SK-N-SH treated with all-trans-retinoic acid at 6 μM for 48 hours (cell line): Measurements from ENCODE around the gene OPN4.

Source experiments
- ATAC-seq: fragments of 200-7000 bp; cut with Tn5 transposase; 3 replicates; pipeline ENCODE4 v1.9.1; 2020; ENCODE audit warnings: mild to moderate bottlenecking, moderate library complexity
- ARNTL ChIP-seq: fragments of 450-650 bp; formaldehyde crosslinking; IDR thresholded peaks from 2 replicates; pipeline ENCODE4 v1.5.0; 2020; ENCODE audit warnings: low read depth, mild to moderate bottlenecking, moderate library complexity, borderline replicate concordance
- BACH2 ChIP-seq: fragments of 250-450 bp; sonication (Bioruptor Pico); IDR thresholded peaks from 2 replicates; pipeline ENCODE4 v1.9.0; 2021; ENCODE audit warnings: mild to moderate bottlenecking, borderline replicate concordance
- CSDC2 ChIP-seq: fragments of 250-450 bp; sonication (Bioruptor Pico); IDR thresholded peaks from 2 replicates; pipeline ENCODE4 v1.5.0; 2020; ENCODE audit warnings: mild to moderate bottlenecking, moderate library complexity
- ESRRG ChIP-seq: fragments of 250-450 bp; sonication (Bioruptor Pico); IDR thresholded peaks from 2 replicates; pipeline ENCODE4 v1.6.1; 2021; ENCODE audit warnings: mild to moderate bottlenecking
- GLIS3 ChIP-seq: fragments of 250-450 bp; sonication (Bioruptor Pico); IDR thresholded peaks from 2 replicates; pipeline ENCODE4 v1.5.0; 2020; ENCODE audit warnings: mild to moderate bottlenecking, moderate library complexity
- ISL1 ChIP-seq: fragments of 250-450 bp; sonication (Bioruptor Pico); IDR thresholded peaks from 2 replicates; pipeline ENCODE4 v2.1.2; 2022; ENCODE audit warnings: mild to moderate bottlenecking, moderate library complexity
- OSR1 ChIP-seq: fragments of 250-450 bp; sonication (Bioruptor Pico); IDR thresholded peaks from 2 replicates; pipeline ENCODE4 v1.8.0; 2022; ENCODE audit warnings: moderate library complexity, mild to moderate bottlenecking, inconsistent platforms
- PPARA ChIP-seq: fragments of 250-450 bp; sonication (Bioruptor Pico); IDR thresholded peaks from 2 replicates; pipeline ENCODE4 v1.5.0; 2020; ENCODE audit warnings: mild to moderate bottlenecking, borderline replicate concordance
- RARB ChIP-seq: fragments of 250-450 bp; sonication (Bioruptor Pico); IDR thresholded peaks from 2 replicates; pipeline ENCODE4 v1.8.0; 2021; ENCODE audit warnings: mild to moderate bottlenecking, moderate library complexity
- SNAI2 ChIP-seq: fragments of 250-450 bp; sonication (Bioruptor Pico); IDR thresholded peaks from 2 replicates; pipeline ENCODE4 v1.5.0; 2020; ENCODE audit warnings: mild to moderate bottlenecking, moderate library complexity
- TCF4 ChIP-seq: fragments of 250-450 bp; sonication (Bioruptor Pico); IDR thresholded peaks from 2 replicates; pipeline ENCODE4 v1.8.0; 2021; ENCODE audit warnings: mild to moderate bottlenecking, moderate library complexity, borderline replicate concordance
- TOX ChIP-seq: fragments of 250-450 bp; sonication (Bioruptor Pico); IDR thresholded peaks from 2 replicates; pipeline ENCODE4 v1.8.0; 2021; ENCODE audit warnings: mild to moderate bottlenecking, moderate library complexity, borderline replicate concordance
- ZC3H10 ChIP-seq: fragments of 250-450 bp; sonication (Bioruptor Pico); IDR thresholded peaks from 2 replicates; pipeline ENCODE4 v1.5.1; 2021; ENCODE audit warnings: mild to moderate bottlenecking, moderate library complexity
- ZFP3 ChIP-seq: fragments of 250-450 bp; sonication (Bioruptor Pico); IDR thresholded peaks from 2 replicates; pipeline ENCODE4 v1.5.0; 2020; ENCODE audit warnings: mild to moderate bottlenecking, moderate library complexity
- ZFP30 ChIP-seq: fragments of 450-650 bp; formaldehyde crosslinking; IDR thresholded peaks from 2 replicates; pipeline ENCODE4 v1.5.0; 2022; ENCODE audit warnings: mild to moderate bottlenecking, moderate library complexity
- ZNF565 ChIP-seq: fragments of 450-650 bp; formaldehyde crosslinking; conservative IDR thresholded peaks from 2 replicates; pipeline ENCODE4 v1.5.0; 2020; ENCODE audit warnings: low read depth, mild to moderate bottlenecking, moderate library complexity
- ZNF70 ChIP-seq: fragments of 450-650 bp; formaldehyde crosslinking; IDR thresholded peaks from 2 replicates; pipeline ENCODE4 v1.5.0; 2020; ENCODE audit warnings: mild to moderate bottlenecking, moderate library complexity
- ZNF8 ChIP-seq: fragments of 450-650 bp; formaldehyde crosslinking; IDR thresholded peaks from 2 replicates; pipeline ENCODE4 v1.5.0; 2020; ENCODE audit warnings: mild to moderate bottlenecking, moderate library complexity
- TF ChIP-seq, protein P1 (sequence below): fragments of 250-450 bp; sonication (Bioruptor Pico); IDR thresholded peaks from 2 replicates; pipeline ENCODE4 v1.5.1; 2021; ENCODE audit warnings: mild to moderate bottlenecking, moderate library complexity
- TF ChIP-seq, protein P2 (sequence below): fragments of 250-450 bp; sonication (Bioruptor Pico); IDR thresholded peaks from 2 replicates; pipeline ENCODE4 v1.5.1; 2020; ENCODE audit warnings: low read depth, mild to moderate bottlenecking, moderate library complexity
- TF ChIP-seq, protein P3 (sequence below): fragments of 250-450 bp; sonication (Bioruptor Pico); IDR thresholded peaks from 2 replicates; pipeline ENCODE4 v1.5.0; 2020; ENCODE audit warnings: mild to moderate bottlenecking, moderate library complexity
- TF ChIP-seq, protein P4 (sequence below): fragments of 250-450 bp; sonication (Bioruptor Pico); IDR thresholded peaks from 2 replicates; pipeline ENCODE4 v1.8.0; 2021; ENCODE audit warnings: low read depth, mild to moderate bottlenecking, moderate library complexity, borderline replicate concordance

Gene OPN4

DNA sequence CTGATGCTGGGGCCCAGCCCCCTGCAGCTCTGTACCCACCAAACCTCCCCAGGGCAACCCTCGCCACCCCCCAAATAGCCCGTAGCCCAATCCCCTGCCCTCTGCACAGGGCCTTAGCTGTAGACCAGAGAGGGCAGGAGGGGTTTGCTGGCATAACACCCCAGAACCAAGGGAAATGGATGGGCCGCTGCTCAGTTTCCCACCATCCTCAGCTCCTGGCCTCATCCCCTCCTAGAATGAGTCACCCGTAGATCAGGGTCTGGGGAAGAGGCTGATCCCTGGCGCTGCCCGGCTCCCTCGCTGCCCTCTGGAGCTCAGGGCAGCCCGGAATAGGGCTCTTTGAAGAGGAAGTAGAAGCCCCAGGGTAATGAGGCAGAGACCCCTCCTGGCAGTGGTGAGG, 45.2 kb downstream of the OPN4 start:
- TF ChIP-seq ZFP3 (CRISPR knock-in tag) (no peak), CSDC2 (CRISPR knock-in tag) (no peak), ZNF565 (no peak), ZNF70 (CRISPR knock-in tag) (no peak), ISL1 (no peak), ZC3H10 (CRISPR knock-in tag) (no peak), ARNTL (CRISPR knock-in tag) (no peak), PPARA (CRISPR knock-in tag) (no peak), TOX (CRISPR knock-in tag) (no peak), RARB (CRISPR knock-in tag) (no peak), ESRRG (CRISPR knock-in tag) (no peak), TCF4 (CRISPR knock-in tag) (no peak), BACH2 (no peak), OSR1 (CRISPR knock-in tag) (no peak), GLIS3 (CRISPR knock-in tag) (no peak), SNAI2 (no peak)
- ATAC-seq: no peak

DNA sequence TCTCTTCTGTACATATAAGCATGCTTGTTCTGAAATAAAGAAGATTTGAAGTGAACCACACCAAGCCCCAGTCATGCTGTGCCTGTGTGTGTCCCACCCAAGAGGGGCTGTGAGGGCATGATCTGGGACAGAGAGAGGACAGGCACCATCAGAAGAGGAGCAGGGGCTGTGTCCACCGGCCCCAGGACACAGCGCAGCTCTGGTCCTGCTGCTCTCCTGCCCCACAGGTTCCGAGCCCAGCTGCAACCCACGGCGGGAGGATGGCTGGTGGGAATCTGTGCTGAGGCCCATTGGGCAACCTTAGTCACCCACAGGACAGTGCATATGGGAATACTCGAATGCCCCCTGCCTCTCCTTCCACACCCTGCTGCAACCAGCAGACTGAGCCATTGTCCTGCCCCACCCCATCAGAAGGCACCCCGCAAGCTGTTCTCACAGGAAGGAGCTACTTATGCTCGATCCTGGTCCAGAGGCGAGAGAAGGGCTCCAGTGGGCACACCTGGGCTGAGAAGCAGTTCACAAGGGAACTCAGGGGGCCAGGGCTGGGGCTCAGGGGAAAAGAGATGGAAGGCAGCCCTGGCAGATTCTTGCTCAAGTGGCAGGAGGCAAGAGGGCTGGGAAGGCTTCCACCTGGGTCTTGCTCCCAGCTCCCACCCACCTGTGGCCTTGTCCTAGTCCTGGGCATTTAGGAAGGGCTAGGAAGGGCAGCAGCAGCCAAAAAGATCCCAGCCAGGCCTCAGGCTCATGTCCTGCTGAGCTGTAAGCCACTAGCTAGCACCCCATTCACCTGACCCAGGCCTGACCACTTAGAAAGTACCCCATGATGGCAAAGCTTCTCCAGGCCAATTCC, 45.9 kb downstream of the OPN4 start:
- TF ChIP-seq, protein P1, sequence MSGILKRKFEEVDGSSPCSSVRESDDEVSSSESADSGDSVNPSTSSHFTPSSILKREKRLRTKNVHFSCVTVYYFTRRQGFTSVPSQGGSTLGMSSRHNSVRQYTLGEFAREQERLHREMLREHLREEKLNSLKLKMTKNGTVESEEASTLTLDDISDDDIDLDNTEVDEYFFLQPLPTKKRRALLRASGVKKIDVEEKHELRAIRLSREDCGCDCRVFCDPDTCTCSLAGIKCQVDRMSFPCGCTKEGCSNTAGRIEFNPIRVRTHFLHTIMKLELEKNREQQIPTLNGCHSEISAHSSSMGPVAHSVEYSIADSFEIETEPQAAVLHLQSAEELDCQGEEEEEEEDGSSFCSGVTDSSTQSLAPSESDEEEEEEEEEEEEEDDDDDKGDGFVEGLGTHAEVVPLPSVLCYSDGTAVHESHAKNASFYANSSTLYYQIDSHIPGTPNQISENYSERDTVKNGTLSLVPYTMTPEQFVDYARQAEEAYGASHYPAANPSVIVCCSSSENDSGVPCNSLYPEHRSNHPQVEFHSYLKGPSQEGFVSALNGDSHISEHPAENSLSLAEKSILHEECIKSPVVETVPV (CRISPR knock-in tag): no peak
- TF ChIP-seq, protein P2, sequence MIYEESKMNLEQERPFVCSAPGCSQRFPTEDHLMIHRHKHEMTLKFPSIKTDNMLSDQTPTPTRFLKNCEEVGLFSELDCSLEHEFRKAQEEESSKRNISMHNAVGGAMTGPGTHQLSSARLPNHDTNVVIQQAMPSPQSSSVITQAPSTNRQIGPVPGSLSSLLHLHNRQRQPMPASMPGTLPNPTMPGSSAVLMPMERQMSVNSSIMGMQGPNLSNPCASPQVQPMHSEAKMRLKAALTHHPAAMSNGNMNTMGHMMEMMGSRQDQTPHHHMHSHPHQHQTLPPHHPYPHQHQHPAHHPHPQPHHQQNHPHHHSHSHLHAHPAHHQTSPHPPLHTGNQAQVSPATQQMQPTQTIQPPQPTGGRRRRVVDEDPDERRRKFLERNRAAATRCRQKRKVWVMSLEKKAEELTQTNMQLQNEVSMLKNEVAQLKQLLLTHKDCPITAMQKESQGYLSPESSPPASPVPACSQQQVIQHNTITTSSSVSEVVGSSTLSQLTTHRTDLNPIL (CRISPR knock-in tag): no peak
- TF ChIP-seq SNAI2 (no peak), ZNF565 (no peak), ESRRG (CRISPR knock-in tag) (no peak), OSR1 (CRISPR knock-in tag) (no peak), ZNF8 (CRISPR knock-in tag) (no peak), ZC3H10 (CRISPR knock-in tag) (no peak), BACH2 (no peak)
- TF ChIP-seq, protein P3, sequence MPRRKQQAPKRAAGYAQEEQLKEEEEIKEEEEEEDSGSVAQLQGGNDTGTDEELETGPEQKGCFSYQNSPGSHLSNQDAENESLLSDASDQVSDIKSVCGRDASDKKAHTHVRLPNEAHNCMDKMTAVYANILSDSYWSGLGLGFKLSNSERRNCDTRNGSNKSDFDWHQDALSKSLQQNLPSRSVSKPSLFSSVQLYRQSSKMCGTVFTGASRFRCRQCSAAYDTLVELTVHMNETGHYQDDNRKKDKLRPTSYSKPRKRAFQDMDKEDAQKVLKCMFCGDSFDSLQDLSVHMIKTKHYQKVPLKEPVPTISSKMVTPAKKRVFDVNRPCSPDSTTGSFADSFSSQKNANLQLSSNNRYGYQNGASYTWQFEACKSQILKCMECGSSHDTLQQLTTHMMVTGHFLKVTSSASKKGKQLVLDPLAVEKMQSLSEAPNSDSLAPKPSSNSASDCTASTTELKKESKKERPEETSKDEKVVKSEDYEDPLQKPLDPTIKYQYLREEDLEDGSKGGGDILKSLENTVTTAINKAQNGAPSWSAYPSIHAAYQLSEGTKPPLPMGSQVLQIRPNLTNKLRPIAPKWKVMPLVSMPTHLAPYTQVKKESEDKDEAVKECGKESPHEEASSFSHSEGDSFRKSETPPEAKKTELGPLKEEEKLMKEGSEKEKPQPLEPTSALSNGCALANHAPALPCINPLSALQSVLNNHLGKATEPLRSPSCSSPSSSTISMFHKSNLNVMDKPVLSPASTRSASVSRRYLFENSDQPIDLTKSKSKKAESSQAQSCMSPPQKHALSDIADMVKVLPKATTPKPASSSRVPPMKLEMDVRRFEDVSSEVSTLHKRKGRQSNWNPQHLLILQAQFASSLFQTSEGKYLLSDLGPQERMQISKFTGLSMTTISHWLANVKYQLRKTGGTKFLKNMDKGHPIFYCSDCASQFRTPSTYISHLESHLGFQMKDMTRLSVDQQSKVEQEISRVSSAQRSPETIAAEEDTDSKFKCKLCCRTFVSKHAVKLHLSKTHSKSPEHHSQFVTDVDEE (CRISPR knock-in tag): no peak
- ATAC-seq: no peak

DNA sequence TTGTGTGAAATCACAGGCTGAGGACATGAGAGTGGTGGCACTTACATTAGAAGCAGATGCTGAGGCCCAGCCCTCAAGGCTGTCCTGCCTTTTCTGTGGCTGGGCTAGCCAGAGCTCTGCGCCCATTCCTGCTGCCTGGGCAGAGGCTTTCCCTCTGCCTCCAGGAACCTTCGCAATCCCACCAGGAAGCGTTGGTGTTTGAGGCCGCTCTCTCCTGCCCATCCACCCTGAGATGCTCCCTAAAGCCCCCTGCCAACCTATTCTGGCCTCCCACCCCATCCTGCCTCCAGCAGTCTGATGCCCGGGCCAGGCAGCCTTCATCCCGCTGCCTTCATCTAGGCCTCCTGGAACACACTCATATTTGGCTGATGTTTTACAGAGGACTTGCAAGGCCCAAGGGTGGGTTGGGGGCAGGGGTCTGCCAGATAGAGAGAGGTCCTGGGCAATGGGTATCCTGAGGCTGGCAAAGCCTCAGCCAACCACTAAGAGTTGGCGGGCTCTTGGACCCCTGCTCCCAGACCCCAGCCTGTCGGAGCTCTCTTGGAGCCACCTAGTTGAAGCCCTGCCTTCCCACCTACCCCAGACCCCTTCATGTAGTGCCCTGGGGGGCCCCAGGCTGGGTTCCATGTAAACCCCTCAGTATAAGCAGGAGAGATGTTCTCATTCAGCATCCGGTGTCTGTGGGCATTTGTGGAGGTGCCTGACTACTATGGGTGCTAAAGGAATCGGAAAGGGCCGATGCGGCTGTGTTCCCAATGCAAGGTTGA, 46.7 kb downstream of the OPN4 start:
- TF ChIP-seq, protein P2 (CRISPR knock-in tag): no peak
- TF ChIP-seq, protein P4, sequence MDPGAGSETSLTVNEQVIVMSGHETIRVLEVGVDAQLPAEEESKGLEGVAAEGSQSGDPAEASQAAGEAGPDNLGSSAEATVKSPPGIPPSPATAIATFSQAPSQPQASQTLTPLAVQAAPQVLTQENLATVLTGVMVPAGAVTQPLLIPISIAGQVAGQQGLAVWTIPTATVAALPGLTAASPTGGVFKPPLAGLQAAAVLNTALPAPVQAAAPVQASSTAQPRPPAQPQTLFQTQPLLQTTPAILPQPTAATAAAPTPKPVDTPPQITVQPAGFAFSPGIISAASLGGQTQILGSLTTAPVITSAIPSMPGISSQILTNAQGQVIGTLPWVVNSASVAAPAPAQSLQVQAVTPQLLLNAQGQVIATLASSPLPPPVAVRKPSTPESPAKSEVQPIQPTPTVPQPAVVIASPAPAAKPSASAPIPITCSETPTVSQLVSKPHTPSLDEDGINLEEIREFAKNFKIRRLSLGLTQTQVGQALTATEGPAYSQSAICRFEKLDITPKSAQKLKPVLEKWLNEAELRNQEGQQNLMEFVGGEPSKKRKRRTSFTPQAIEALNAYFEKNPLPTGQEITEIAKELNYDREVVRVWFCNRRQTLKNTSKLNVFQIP (CRISPR knock-in tag): no peak
- TF ChIP-seq ISL1 (no peak), GLIS3 (CRISPR knock-in tag) (no peak), ZNF565 (no peak), SNAI2 (no peak), CSDC2 (CRISPR knock-in tag) (no peak), ZFP30 (CRISPR knock-in tag) (no peak), ESRRG (CRISPR knock-in tag) (no peak), ZFP3 (CRISPR knock-in tag) (no peak), OSR1 (CRISPR knock-in tag) (no peak), ZNF70 (CRISPR knock-in tag) (no peak), RARB (CRISPR knock-in tag) (no peak)
- no peak for ATAC-seq
